Posterior cingulate gyrus (tissue), 11 donors: Measurements from ENCODE around the gene IL37.
A peak's percentile ranks its signal among the peaks of the same experiment; 100 is the strongest.

Experiments used
- DNase-seq, 10 donors: peaks; one replicate each; pipeline versions ENCODE4 v3.0.0 to v3.0.0-alpha.2; 2020 to 2021; ENCODE audit warnings: mixed read lengths in 3 of 10
- intact Hi-C: fragments of 100-400 bp; cut with DNase I; formaldehyde crosslinking; loops from one replicate; pipeline ENCODE4 v1.15.1; 2023

The IL37 gene

DNA sequence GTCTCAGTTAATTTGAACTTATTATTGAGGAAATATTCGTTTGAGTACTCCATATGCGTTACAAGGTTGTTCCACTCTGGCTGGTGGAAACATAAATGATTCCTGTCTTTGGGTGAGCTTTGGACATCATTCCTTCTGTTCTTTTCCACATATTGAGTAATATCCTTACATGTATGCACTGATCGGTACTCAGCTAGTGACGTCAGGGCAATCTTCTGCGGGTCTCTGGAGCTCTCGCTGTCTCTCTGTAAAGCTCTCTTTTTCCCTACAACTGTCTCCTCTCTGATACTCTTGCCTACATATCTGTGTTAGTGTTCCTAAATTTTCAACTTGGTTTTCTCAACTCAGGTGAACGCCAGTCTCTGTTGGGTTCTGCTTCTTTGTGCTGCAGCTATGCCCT lies 43.4 kb downstream of the IL37 start:
- intact Hi-C loops = no loop called here
- no peak for DNase-seq

DNA sequence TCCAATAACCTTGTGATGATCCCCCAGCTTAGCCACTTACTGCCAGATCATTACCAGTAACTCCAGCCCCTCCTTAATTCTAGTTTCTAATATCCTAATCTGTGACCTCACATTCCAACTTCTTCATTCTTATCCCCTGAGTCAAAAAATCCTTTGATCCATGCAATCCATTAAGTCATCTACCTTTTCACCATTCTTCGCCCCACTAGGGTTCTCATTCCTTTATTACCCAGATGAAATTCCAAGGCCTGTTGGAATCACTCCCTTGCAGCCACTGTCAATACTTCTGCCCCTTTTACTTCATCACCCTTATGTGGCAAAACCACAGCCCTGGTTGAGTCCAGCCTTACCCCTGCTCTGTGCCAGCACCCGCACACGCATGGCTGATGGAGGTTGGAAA lies 46.5 kb downstream of the IL37 start:
- no peak for DNase-seq
- intact Hi-C loops = loop anchor here (5.0 kb wide), 1 partner anchor 205 kb away; no protein-coding TSS in a partner anchor

DNA sequence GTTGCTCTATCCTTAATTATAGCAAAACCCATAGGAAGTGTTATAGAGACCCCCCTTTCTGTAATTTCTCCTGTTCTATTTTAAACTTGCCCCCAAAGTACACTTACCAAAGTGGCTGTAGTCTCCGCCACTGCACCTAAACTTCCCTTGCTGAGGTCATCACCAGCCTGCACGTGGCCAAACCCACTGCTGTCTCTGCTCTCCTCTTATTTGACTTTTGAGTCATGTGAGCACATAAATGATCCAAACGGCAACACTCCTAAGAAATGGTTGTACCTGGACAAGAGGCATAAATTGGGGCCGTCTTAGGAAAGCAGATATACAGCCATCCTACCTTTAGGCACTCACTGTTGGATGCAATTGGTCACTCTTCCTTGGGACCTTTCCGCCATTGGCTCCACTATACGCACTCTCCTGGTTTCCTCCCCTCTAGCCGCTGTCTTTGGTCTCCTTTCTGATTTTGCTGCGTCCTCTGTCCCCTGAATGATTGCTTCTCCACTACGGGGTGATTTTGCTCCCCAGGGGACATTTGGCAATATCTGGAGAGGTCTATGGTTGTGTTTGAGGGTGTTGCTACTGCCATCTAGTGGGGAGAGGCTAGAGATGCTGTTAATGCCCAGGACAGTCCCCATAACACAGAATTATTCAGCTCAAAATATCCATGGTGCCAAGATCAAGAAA lies 47.6 kb downstream of the IL37 start:
- peak in 2 of 10 donors; percentile 11 to 16 for DNase-seq
- intact Hi-C loops = loop anchor here (5.0 kb wide), 1 partner anchor 206 kb away; no protein-coding TSS in a partner anchor

DNA sequence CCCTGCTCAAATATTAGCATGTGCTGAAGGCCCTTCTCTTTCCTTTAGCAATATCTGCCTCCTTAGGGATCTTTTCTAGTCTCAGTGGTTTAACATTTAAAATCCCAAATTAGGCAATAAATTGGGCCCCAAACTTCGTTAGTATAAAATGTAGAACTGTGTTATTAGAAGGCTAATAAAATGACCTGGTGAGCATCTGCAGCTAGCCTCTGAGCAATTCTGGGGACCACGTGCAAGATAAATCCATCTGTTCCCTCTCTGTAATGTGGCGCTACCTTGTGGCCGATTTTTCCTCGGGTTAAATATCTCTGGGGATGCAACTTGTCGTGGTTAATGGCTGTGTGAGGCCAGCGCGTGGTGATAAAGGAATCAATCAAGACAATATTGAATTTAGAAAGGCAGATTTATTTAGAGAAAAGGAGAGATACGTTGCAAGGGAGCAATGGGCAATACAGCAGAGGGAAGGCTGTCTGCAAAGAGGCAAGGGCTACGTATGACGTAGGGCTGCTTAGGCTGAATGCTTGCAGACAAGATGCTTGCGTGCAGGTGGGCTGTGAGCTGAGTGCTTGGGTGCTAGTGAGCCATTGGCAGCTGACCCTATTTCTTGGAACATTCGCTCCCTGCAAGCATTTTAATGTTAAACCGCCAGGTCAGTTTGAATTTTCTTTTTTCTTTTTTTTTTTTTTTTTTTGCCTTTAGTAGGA lies 48.3 kb downstream of the IL37 start:
- intact Hi-C loops = loop anchor here (5.0 kb wide), 1 partner anchor 207 kb away; no protein-coding TSS in a partner anchor
- DNase-seq = no peak

DNA sequence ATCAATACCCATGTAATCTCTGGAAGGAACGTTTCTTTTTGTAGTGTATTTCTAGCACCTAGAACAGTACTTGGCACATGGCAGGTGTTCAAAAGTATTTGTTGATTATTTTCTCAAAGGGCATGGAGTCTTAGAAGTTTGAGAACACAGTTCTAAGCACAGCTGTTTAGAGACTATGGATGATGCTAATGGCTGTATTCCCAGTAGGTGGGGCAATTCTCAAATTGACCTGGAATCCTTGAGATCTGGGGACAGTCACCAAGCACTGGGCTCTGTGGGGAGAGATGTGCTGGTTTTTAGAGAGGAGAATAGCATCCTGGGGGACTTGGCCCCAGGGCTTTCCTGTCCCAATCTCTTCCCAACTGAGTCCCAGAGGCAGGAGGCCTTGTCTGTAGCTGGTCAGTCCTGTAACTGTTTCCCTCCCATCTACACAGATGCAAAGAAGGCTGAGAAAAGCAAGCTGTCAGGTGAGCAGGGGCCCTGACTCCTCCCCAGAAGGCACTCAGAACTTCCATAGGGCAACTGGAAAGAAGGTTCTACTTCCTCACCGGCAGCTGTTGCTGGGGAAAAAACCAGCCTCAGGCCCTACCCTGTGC lies 49.4 kb downstream of the IL37 start:
- no peak for DNase-seq
- intact Hi-C loops = no loop called here

DNA sequence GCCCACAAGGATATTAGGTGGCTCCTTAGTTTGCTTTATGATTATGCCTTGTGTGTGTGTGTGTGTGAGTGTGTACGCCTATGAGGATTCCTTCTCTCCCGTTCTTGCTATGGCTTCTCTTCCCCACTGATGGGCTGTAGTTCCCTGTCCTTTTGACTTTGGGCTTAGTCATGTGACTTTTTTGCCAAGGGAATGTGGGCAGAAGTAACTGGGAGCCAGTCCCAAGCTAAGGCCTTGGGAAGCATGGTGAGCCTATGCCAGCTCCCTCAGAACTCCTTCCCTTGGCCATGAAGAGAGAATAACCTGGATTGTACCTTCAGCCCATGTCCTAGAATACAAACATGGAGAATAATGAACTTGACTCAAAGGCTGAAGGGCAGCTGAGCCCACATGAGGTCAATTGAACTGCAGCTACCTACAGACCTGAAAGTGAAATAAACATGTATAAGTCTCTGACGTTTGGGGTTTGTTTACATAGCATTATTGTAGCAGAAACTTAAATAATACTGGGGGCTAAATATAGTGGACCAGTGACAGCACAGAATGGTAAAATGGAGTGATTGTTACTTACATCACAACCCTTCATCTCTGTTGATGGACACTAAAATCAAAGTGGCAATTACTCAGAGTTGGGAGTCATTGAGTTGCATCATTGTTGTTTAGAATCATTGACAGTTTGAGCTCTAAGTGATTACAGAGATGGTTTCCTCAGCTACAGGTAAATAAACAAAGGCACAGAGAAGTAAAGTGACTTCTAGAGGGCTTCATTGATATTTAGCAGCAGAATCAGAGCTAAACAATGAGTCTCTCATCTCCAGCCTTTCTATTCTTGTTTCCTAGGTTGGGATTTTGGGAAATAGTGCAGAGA lies 51.6 kb downstream of the IL37 start:
- no peak for DNase-seq
- intact Hi-C loops = no loop called here

DNA sequence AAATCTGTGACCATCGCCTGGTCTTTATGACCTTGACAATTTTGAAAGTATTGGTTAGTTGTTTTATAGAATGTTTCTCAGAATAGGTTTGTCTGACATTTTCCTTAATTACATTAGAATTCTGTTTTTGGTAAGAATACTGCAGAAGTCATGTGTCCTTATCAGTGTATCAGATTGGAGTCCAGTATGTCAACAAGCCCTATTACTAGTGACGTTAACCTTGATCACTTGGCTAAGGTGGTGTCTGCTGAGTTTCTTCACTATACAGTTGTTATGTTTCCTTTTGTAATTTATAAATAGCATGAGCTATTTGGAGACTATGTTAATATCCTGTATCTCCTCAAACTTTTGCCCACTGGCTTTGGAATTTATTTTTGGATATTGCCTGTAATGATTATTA lies 56.1 kb downstream of the IL37 start:
- intact Hi-C loops = no loop called here
- DNase-seq = no peak
